AG04450 (cell line): ENCODE measurements around the gene CHI3L1. TPM values are rescaled to one million over a fixed set of nuclear protein-coding genes. Genes with fewer than 3 reads are reported as not detected.
"Not testable (repeated sequence)": the region's sequence is repeated elsewhere in the genome, so short reads cannot be mapped to it uniquely, and the experiment has no call there.

Experiments used
- CTCF ChIA-PET: fragments of 300-600, 350-600 bp; formaldehyde crosslinking; extraction: SDS; loops from one replicate; lab custom pipeline; 2022; ENCODE audit warnings: antibody characterized with exemption, inconsistent platforms; lab: Charles Lee
- POLR2A ChIA-PET: fragments of 350-600 bp; formaldehyde crosslinking; extraction: SDS; loops from one replicate; lab custom pipeline; 2021; ENCODE audit warnings: antibody characterized with exemption, inconsistent platforms; lab: Yijun Ruan, JAX
- DNase-seq: peaks from one replicate; pipeline ENCODE4 v3.0.0-alpha.2; 2011; ENCODE audit warnings: low read depth, low spot score
- H3K27ac ChIP-seq: one replicate; pipeline ENCODE4 v1.5.1; 2012; ENCODE audit warnings: low read depth, low read length, control low read depth
- H3K27me3 ChIP-seq: one replicate; pipeline ENCODE4 v1.6.0; 2012; ENCODE audit warnings: low read length; ENCODE audit not compliant: control insufficient read depth, insufficient read depth
- H3K4me3 ChIP-seq: 2 replicates; pipeline ENCODE4 v1.5.1; 2011; ENCODE audit warnings: mild to moderate bottlenecking, low read depth, low read length, control low read depth
- H3K9me3 ChIP-seq: 2 replicates; pipeline ENCODE4 v1.5.1; 2012; ENCODE audit warnings: low read length; ENCODE audit not compliant: control insufficient read depth, insufficient read depth
- CTCF ChIP-seq: IDR thresholded peaks from 2 replicates; pipeline ENCODE4 v1.5.1; 2011; ENCODE audit warnings: low read depth, low read length, control low read depth, inconsistent platforms
- polyA minus RNA-seq: library from RNA; depleted of rRNA, polyadenylated mRNA; stranded (reverse); fragments of >200 nt; gene quantifications from 2 replicates; pipeline ENCODE4 v1.2.3, GENCODE V29; 2011; rRNA and poly(A)+ RNA removed
- polyA plus RNA-seq: library from polyadenylated mRNA; depleted of rRNA; stranded (reverse); fragments of >200 nt; gene quantifications from 2 replicates; pipeline ENCODE4 v1.2.3, GENCODE V29; 2011; rRNA removed

The CHI3L1 gene
- polyA plus RNA-seq = 6.4 and 8.9 TPM in 2 replicates
- polyA minus RNA-seq = 2.3 and 3.4 TPM in 2 replicates

GRCh38 chr1:203186446-203187303 lies at the start of gene CHI3L1:
CHI3L1 (minus strand) TSS chr1:203186704; CDS start chr1:203186623, 81 bp downstream.
- no peak for TF ChIP-seq CTCF
- Histone ChIP-seq H3K4me3 (no peak within 1 kb of the TSS), H3K27ac (no peak within 1 kb of the TSS), H3K9me3 (no peaks in the 10 kb centered on the region; the same call in 1 of the 2 replicates), H3K27me3 (peaks cover 10% of the 10 kb centered on the region)
- ChIA-PET POLR2A (no interaction called here), CTCF (no interaction called here)
- DNase-seq = no peak

- CTCF ChIA-PET = not testable (repeated sequence)
These were observed 48.4 kb upstream of the CHI3L1 start for GRCh38 chr1:203234901-203235300.

GRCh38 chr1:203229471-203230135 lies 43.1 kb upstream of the CHI3L1 start, which contains the start of gene CHIT1:
CHIT1 (minus strand) TSS chr1:203229673; CDS start chr1:203229636, 37 bp downstream.
- H3K9me3 ChIP-seq = no peaks in the 10 kb centered on the region
- H3K27ac ChIP-seq = no peak within 1 kb of the TSS
- no peak within 1 kb of the TSS for H3K4me3 ChIP-seq
- TF ChIP-seq CTCF = no peak
- DNase-seq = no peak
- ChIA-PET POLR2A (no interaction called here), CTCF (interaction anchor here (4.2 kb wide), 1 partner anchor 38 kb away, joined by 11 read pairs; no protein-coding TSS in a partner anchor)
- H3K27me3 ChIP-seq = peaks cover 58% of the 10 kb centered on the region

More at GRCh38 chr1:203234901-203235300, 48.4 kb upstream of the CHI3L1 start:
- peaks cover 35% of the 10 kb centered on the region for H3K27me3 ChIP-seq
- H3K9me3 ChIP-seq, H3K4me3 ChIP-seq, POLR2A ChIA-PET, H3K27ac ChIP-seq, DNase-seq: not testable (repeated sequence)

- CTCF ChIA-PET = interaction anchor here (4.2 kb wide), 1 partner anchor 39 kb away, joined by 11 read pairs; no protein-coding TSS in a partner anchor
- DNase-seq = no peak
- Histone ChIP-seq H3K27ac (no peak overlapping the region), H3K9me3 (no peaks in the 10 kb centered on the region), H3K27me3 (peaks cover 59% of the 10 kb centered on the region), H3K4me3 (no peak overlapping the region)
- POLR2A ChIA-PET = no interaction called here
- TF ChIP-seq CTCF = no peak
These were observed 42.2 kb upstream of the CHI3L1 start for GRCh38 chr1:203228670-203229069.

- no peak for TF ChIP-seq CTCF
- ChIA-PET POLR2A (no interaction called here), CTCF (interaction anchor here (1.3 to 4.2 kb wide), 2 partner anchors 40 to 189 kb away, joined by 3 to 11 read pairs; no protein-coding TSS in a partner anchor)
- no peaks in the 10 kb centered on the region for H3K9me3 ChIP-seq
- peaks cover 61% of the 10 kb centered on the region for H3K27me3 ChIP-seq
- no peak overlapping the region for H3K4me3 ChIP-seq
- no peak for DNase-seq
- H3K27ac ChIP-seq = no peak overlapping the region
These were observed 41.0 kb upstream of the CHI3L1 start for GRCh38 chr1:203227371-203228083.
